ENCODE measurements around the gene DSCAM. TPM values are rescaled to one million over a fixed set of nuclear protein-coding genes. Genes with fewer than 3 reads are reported as not detected.

Gene DSCAM
- total RNA-seq, 2 donors from 2014 or later: not detected

DNA sequence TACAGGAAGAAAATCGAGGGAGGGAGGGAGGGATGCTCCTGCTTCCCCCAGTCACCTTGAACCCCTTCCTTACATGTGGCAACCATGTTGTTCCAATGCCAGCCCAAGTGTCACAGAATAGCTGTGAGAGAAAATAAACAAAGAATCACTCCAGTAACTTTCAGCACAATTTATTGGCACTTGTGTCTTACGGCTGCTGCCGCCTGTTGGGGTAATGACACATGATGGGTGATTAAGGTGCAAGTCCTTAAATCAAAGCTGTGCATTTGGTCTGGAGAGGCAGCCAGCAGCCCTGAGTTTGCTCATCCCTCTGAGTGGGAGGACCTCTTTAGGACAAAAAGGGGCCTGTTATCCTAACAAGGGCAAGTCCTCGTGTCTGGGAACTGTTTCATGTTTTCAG is 602.0 kb downstream of the DSCAM start:
- Histone ChIP-seq H3K4me3 (no peak overlapping the region), H3K9me3 (no peaks in the 10 kb centered on the region), H3K4me1 (no peaks in the 10 kb centered on the region), H3K27me3 (no peaks in the 10 kb centered on the region), H3K27ac (no peak overlapping the region), H3K36me3 (no peaks in the 10 kb centered on the region)
- no peak for DNase-seq (ENCODE audit: low spot score)
- TF ChIP-seq, protein P1, sequence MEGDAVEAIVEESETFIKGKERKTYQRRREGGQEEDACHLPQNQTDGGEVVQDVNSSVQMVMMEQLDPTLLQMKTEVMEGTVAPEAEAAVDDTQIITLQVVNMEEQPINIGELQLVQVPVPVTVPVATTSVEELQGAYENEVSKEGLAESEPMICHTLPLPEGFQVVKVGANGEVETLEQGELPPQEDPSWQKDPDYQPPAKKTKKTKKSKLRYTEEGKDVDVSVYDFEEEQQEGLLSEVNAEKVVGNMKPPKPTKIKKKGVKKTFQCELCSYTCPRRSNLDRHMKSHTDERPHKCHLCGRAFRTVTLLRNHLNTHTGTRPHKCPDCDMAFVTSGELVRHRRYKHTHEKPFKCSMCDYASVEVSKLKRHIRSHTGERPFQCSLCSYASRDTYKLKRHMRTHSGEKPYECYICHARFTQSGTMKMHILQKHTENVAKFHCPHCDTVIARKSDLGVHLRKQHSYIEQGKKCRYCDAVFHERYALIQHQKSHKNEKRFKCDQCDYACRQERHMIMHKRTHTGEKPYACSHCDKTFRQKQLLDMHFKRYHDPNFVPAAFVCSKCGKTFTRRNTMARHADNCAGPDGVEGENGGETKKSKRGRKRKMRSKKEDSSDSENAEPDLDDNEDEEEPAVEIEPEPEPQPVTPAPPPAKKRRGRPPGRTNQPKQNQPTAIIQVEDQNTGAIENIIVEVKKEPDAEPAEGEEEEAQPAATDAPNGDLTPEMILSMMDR (IDR thresholded peaks at IDR 0.05): no peak

GRCh38 chr21:40243685-40244084 is 603.3 kb downstream of the DSCAM start:
- Histone ChIP-seq H3K27ac (no peak overlapping the region), H3K27me3 (no peaks in the 10 kb centered on the region), H3K9me3 (no peaks in the 10 kb centered on the region), H3K36me3 (no peaks in the 10 kb centered on the region), H3K4me1 (no peaks in the 10 kb centered on the region), H3K4me3 (no peak overlapping the region)
- TF ChIP-seq, protein P1 (IDR thresholded peaks at IDR 0.05): no peak
- DNase-seq (ENCODE audit: low spot score): no peak

DNA sequence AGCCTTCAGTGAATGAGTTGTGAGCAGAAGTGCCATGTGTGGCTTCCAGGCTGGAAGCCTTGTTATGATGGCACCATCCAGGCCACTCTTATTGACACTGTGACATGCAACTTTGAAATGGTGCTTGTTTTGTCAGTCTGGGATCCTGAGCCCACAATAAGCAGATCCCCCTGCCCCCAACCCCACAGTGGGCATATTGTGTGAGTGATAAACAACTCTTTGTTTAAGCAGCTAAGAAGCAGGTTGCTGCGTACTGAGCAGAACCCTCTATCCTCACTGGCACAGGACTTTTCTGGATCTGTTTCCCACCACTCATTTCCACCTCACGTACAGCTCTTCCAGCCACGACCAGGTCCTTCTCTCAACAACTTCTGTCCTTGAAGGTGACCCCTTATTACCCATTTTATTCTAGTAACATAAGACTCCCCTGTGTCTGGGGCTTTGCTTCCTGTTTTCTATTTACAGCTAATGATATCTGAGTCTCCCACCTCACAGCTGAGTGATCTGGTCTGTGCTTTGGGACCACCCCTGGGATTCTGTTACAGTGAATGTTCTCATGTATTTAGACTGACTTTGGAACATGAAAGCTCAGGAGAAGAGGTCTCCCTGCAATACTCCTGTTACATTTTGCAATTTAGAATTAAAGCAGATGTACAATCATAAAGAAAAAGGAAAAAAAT is 604.2 kb downstream of the DSCAM start:
- no peak overlapping the region for H3K27ac ChIP-seq
- H3K36me3 ChIP-seq: no peaks in the 10 kb centered on the region
- H3K9me3 ChIP-seq: no peaks in the 10 kb centered on the region
- H3K4me1 ChIP-seq: no peaks in the 10 kb centered on the region
- TF ChIP-seq, protein P1 (IDR thresholded peaks at IDR 0.05): no peak
- DNase-seq (ENCODE audit: low spot score): no peak
- no peaks in the 10 kb centered on the region for H3K27me3 ChIP-seq
- no peak overlapping the region for H3K4me3 ChIP-seq

- Histone ChIP-seq H3K4me1 (no peaks in the 10 kb centered on the region), H3K27ac (no peak overlapping the region), H3K9me3 (no peaks in the 10 kb centered on the region), H3K4me3 (no peak overlapping the region), H3K27me3 (no peaks in the 10 kb centered on the region), H3K36me3 (no peaks in the 10 kb centered on the region)
- TF ChIP-seq, protein P1 (IDR thresholded peaks at IDR 0.05): no peak
- no peak for DNase-seq (ENCODE audit: low spot score)
Observed at GRCh38 chr21:40235528-40235927, 611.4 kb downstream of the DSCAM start.

DNA sequence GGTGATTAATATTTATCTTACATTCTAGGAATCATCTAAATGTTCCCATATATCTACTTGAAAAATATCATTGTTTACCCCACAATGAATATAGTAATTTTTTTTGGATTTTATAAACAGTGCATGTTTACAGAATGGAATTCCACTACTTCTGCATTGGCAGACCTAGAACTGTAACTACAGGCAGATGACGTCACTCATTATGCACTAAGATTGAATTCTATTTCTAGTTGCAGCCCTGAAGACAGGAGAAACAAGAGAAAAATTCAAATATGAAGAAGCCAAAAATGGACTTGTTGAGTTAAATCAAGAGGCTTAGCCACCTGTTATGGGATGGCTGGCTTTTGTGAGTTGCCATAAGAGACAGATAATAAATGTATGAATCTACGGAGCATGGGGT is 615.0 kb downstream of the DSCAM start:
- H3K27ac ChIP-seq: no peak overlapping the region
- H3K9me3 ChIP-seq: no peaks in the 10 kb centered on the region
- H3K36me3 ChIP-seq: no peaks in the 10 kb centered on the region
- no peaks in the 10 kb centered on the region for H3K4me1 ChIP-seq
- DNase-seq (ENCODE audit: low spot score): no peak
- H3K4me3 ChIP-seq: no peak overlapping the region
- H3K27me3 ChIP-seq: no peaks in the 10 kb centered on the region
- TF ChIP-seq, protein P1 (IDR thresholded peaks at IDR 0.05): no peak

- H3K4me1 ChIP-seq: no peaks in the 10 kb centered on the region
- no peak overlapping the region for H3K4me3 ChIP-seq
- H3K27me3 ChIP-seq: no peaks in the 10 kb centered on the region
- no peaks in the 10 kb centered on the region for H3K36me3 ChIP-seq
- TF ChIP-seq, protein P1 (IDR thresholded peaks at IDR 0.05): no peak
- H3K27ac ChIP-seq: no peak overlapping the region
- DNase-seq (ENCODE audit: low spot score): no peak
- H3K9me3 ChIP-seq: no peaks in the 10 kb centered on the region
Observed at GRCh38 chr21:40227096-40227495, 619.9 kb downstream of the DSCAM start.

Measured in right atrium auricular region (tissue), 2 donors.